ENCODE results near the gene CARD8.

CARD8 gene

DNA sequence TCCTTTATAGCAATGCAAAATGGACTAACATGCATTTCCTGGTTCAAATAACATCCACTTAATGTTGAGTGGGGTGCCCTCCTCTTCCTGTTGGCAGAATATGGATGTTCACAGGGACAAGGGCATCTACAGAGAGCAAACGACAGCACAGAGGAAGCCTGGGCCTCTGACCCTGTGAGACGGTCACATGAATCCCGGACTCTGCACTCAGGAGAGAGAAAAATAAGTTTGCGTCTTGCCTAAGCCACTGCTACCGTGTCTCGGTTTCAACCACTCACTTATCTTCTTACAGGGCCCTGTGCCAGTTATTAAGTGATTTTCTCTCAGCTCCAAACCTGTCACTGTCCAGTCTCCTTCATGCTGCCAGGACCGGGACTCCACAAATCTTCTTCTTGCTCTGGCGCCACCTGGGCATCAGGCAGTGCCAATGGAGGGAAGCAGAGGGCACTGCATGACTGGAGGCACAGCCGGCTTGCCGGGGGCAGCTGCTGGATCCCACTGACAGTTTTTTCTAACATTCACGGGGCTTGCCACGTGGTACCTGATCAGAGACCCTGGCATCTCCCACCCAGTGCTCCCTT is 97.4 kb downstream of the CARD8 start:
- H3K9ac ChIP-seq (ENCODE audit: insufficient read length): no peak overlapping the region
- TF ChIP-seq FOXP2 (optimal IDR thresholded peaks at IDR 0.05; ENCODE audit: control extremely low read depth, extremely low read length, insufficient read depth) (no peak), POLR2AphosphoS5 (IDR thresholded peaks at IDR 0.05; ENCODE audit: borderline replicate concordance, low read depth, low read length) (no peak), EZH2 (IDR thresholded peaks at IDR 0.05) (no peak)
- peaks cover 54% of the 10 kb centered on the region for H3K36me3 ChIP-seq (ENCODE audit: insufficient read depth, low read length)
- H3K27ac ChIP-seq: no peak overlapping the region
- H3K4me3 ChIP-seq: no peak overlapping the region
- no peaks in the 10 kb centered on the region for H3K9me3 ChIP-seq (ENCODE audit: low read depth, low read length)
- no peak for DNase-seq (ENCODE audit: low read depth, low spot score)
